ENCODE data around the gene UTP14C. TPM values are rescaled to one million over a fixed set of nuclear protein-coding genes. Genes with fewer than 3 reads are reported as not detected.
A peak's percentile ranks its signal among the peaks of the same experiment; 100 is the strongest.

The UTP14C gene
- total and polyA plus RNA-seq, 2 of the 13 experiments (the other 11 are each of a cell fraction or from before 2014, with no cell fraction given) = 8.8 to 12.2 TPM

DNA sequence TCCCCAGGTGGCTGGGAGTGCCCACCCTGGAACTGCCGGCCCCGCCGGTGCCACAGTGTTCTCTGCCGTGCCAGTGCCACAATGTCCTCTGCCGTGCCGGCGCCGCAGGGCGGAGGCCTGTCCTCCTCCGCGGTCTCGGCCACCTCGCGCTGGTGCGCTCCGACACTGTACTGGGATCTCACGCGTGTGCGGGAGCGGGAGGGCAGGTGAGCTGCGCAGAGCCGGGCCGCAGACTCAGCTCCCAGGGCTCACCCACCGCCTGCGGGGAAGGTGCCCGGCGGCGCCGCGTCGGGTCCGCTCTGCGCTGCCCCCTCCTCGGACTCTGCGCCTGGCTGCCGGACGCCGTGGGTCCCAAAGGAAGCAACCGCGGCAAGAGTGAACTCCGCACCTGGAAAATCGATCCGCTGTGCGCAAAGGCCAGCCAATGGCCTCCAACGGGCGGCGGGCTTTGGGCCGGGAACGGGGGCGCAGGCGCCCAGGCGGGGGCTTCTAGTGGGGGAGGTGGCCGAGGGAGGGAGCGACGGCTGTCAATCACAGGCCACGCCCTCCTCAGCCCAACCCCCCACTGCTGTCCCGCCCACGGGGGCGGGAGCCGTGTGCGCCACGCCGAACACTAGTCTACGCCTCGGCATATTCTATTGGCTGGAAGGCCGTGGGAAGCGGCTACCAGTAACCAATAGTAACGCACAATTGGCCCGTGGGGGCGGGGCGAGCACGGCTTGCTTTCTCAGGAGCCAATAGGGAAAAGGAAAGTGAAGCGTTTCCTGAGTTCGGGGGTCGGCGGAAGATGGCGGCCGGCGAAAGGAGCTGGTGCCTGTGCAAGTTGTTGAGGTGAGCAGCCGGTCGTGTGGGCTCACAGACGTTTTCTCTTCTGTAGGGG lies 12.6 kb upstream of the UTP14C start, which contains the start of gene ALG11 (continued):
- TF ChIP-seq, protein P1, sequence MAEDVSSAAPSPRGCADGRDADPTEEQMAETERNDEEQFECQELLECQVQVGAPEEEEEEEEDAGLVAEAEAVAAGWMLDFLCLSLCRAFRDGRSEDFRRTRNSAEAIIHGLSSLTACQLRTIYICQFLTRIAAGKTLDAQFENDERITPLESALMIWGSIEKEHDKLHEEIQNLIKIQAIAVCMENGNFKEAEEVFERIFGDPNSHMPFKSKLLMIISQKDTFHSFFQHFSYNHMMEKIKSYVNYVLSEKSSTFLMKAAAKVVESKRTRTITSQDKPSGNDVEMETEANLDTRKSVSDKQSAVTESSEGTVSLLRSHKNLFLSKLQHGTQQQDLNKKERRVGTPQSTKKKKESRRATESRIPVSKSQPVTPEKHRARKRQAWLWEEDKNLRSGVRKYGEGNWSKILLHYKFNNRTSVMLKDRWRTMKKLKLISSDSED (CRISPR knock-in tag; IDR thresholded peaks at IDR 0.05) = no peak
- TF ChIP-seq PAX8 (CRISPR knock-in tag; IDR thresholded peaks at IDR 0.05; ENCODE audit: borderline replicate concordance) (no peak), NCOA5 (CRISPR knock-in tag; IDR thresholded peaks at IDR 0.05) (no peak), HOXA7 (CRISPR knock-in tag; IDR thresholded peaks at IDR 0.05) (no peak; the same call in 1 of the 2 replicates), ZNF34 (CRISPR knock-in tag; IDR thresholded peaks at IDR 0.05; ENCODE audit: borderline replicate concordance) (peak; percentile 60; the same call in 1 of the 2 replicates), PAWR (CRISPR knock-in tag; IDR thresholded peaks at IDR 0.05; ENCODE audit: borderline replicate concordance) (no peak; the same call in 1 of the 2 replicates), CERS6 (CRISPR knock-in tag; IDR thresholded peaks at IDR 0.05) (no peak), ZNF20 (CRISPR knock-in tag; IDR thresholded peaks at IDR 0.05) (no peak), BRCA1 (CRISPR knock-in tag; IDR thresholded peaks at IDR 0.05) (0 out of 2 replicates have a peak, but pooled peaks have one; percentile 68), ZNF382 (CRISPR knock-in tag; IDR thresholded peaks at IDR 0.05; ENCODE audit: borderline replicate concordance) (no peak), ARNT2 (CRISPR knock-in tag; IDR thresholded peaks at IDR 0.05; ENCODE audit: low read depth) (peak; percentile 98), YEATS4 (CRISPR knock-in tag; IDR thresholded peaks at IDR 0.05; ENCODE audit: borderline replicate concordance) (peak; percentile 90), ADNP (CRISPR knock-in tag; IDR thresholded peaks at IDR 0.05) (no peak), NR1H2 (CRISPR knock-in tag; IDR thresholded peaks at IDR 0.05; ENCODE audit: borderline replicate concordance, low read depth) (peak; percentile 49; the same call in 1 of the 2 replicates), FOSL2 (CRISPR knock-in tag; IDR thresholded peaks at IDR 0.05) (peak; percentile 54; the same call in 1 of the 2 replicates), RNF2 (conservative IDR thresholded peaks at IDR 0.05; ENCODE audit: low read depth) (peak; percentile 75; the same call in 1 of the 2 replicates), KDM5B (CRISPR knock-in tag; IDR thresholded peaks at IDR 0.05; ENCODE audit: borderline replicate concordance) (peak; percentile 81), CENPT (CRISPR knock-in tag; IDR thresholded peaks at IDR 0.05; ENCODE audit: low read depth) (peak; percentile 81; the same call in 1 of the 2 replicates), SIN3B (IDR thresholded peaks at IDR 0.05; ENCODE audit: low read length) (peak; percentile 85; the same call in 1 of the 2 replicates), ZNF547 (CRISPR knock-in tag; IDR thresholded peaks at IDR 0.05) (peak; percentile 91), NPAS2 (CRISPR knock-in tag; IDR thresholded peaks at IDR 0.05; ENCODE audit: borderline replicate concordance) (no peak), NFYB (CRISPR knock-in tag; IDR thresholded peaks at IDR 0.05) (peak; percentile 94), RELA (CRISPR knock-in tag; IDR thresholded peaks at IDR 0.05) (no peak), MTF1 (CRISPR knock-in tag; IDR thresholded peaks at IDR 0.05) (no peak), HES4 (CRISPR knock-in tag; IDR thresholded peaks at IDR 0.05; ENCODE audit: borderline replicate concordance) (peak; percentile 82; the same call in 1 of the 2 replicates)
- TF ChIP-seq, protein P2, sequence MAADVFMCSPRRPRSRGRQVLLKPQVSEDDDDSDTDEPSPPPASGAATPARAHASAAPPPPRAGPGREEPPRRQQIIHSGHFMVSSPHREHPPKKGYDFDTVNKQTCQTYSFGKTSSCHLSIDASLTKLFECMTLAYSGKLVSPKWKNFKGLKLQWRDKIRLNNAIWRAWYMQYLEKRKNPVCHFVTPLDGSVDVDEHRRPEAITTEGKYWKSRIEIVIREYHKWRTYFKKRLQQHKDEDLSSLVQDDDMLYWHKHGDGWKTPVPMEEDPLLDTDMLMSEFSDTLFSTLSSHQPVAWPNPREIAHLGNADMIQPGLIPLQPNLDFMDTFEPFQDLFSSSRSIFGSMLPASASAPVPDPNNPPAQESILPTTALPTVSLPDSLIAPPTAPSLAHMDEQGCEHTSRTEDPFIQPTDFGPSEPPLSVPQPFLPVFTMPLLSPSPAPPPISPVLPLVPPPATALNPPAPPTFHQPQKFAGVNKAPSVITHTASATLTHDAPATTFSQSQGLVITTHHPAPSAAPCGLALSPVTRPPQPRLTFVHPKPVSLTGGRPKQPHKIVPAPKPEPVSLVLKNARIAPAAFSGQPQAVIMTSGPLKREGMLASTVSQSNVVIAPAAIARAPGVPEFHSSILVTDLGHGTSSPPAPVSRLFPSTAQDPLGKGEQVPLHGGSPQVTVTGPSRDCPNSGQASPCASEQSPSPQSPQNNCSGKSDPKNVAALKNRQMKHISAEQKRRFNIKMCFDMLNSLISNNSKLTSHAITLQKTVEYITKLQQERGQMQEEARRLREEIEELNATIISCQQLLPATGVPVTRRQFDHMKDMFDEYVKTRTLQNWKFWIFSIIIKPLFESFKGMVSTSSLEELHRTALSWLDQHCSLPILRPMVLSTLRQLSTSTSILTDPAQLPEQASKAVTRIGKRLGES (CRISPR knock-in tag; IDR thresholded peaks at IDR 0.05; ENCODE audit: borderline replicate concordance) = no peak; the same call in 1 of the 2 replicates
